ENCODE measurements around the gene B4GALNT3. TPM values are rescaled to one million over a fixed set of nuclear protein-coding genes. Genes with fewer than 3 reads are reported as not detected.

The B4GALNT3 gene
- total RNA-seq, 1 donor from 2014 or later: 67.0 TPM

DNA sequence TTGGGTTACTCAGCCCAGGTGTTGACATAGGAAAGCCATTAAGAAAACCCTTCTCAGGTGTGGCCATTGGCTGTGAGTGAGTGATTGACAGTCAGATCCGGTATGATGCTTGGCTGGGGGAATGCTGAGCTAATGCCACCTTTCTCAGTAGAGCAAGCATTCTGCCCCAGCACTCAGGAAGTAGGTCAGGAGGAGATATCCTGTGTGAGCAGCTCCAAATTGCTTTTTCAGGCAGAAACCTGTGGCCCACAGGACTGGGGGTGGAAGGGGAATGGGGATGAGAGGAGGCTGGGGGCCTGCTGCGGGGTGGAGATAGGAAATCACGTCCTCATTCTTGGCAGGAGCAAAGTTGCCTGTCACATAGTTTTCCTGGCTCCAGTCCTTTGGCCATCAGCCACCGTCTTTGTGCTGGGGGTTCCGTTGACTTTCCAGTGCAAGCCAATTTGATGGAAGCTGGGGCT is 147.8 kb downstream of the B4GALNT3 start:
- no peak overlapping the region for H3K4me3 Mint-ChIP-seq (ENCODE audit: low read depth)
- TF ChIP-seq, protein P1, sequence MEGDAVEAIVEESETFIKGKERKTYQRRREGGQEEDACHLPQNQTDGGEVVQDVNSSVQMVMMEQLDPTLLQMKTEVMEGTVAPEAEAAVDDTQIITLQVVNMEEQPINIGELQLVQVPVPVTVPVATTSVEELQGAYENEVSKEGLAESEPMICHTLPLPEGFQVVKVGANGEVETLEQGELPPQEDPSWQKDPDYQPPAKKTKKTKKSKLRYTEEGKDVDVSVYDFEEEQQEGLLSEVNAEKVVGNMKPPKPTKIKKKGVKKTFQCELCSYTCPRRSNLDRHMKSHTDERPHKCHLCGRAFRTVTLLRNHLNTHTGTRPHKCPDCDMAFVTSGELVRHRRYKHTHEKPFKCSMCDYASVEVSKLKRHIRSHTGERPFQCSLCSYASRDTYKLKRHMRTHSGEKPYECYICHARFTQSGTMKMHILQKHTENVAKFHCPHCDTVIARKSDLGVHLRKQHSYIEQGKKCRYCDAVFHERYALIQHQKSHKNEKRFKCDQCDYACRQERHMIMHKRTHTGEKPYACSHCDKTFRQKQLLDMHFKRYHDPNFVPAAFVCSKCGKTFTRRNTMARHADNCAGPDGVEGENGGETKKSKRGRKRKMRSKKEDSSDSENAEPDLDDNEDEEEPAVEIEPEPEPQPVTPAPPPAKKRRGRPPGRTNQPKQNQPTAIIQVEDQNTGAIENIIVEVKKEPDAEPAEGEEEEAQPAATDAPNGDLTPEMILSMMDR (IDR thresholded peaks at IDR 0.05; ENCODE audit: unreplicated experiment): no peak
- peaks cover 6% of the 10 kb centered on the region for H3K27me3 Mint-ChIP-seq
- no peaks in the 10 kb centered on the region for H3K9me3 Mint-ChIP-seq (ENCODE audit: low read depth)
- no peaks in the 10 kb centered on the region for H3K36me3 Mint-ChIP-seq (ENCODE audit: insufficient read depth)
- peaks cover 8% of the 10 kb centered on the region for H3K4me1 Mint-ChIP-seq (ENCODE audit: low read depth)
- no peak for DNase-seq (ENCODE audit: low spot score, unreplicated experiment)
- no peak overlapping the region for H3K27ac Mint-ChIP-seq

DNA sequence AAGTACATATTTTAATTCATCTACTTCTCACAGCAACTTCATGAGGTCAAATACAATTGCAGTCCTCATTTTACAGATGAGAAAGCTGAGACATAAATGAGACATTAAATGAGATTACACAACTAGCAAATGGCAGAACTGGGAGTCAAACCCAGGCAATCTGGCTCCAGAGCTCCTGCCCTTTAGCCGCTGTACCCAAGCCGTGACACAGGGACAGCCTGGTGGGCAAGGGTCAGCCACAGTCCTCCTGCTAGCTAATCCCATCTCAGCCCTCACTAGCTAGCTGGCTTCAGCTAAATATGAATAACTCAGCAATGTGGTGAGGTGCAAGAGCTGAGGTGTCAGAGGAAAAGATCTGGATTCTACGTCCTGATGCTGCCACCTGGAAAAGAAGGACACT is 148.7 kb downstream of the B4GALNT3 start:
- Mint-ChIP-seq H3K4me3 (ENCODE audit: low read depth) (no peak overlapping the region), H3K27me3 (peaks cover 9% of the 10 kb centered on the region), H3K4me1 (ENCODE audit: low read depth) (peaks cover 8% of the 10 kb centered on the region), H3K36me3 (ENCODE audit: insufficient read depth) (no peaks in the 10 kb centered on the region), H3K9me3 (ENCODE audit: low read depth) (no peaks in the 10 kb centered on the region), H3K27ac (no peak overlapping the region)
- DNase-seq (ENCODE audit: low spot score, unreplicated experiment): no peak
- TF ChIP-seq, protein P1 (IDR thresholded peaks at IDR 0.05; ENCODE audit: unreplicated experiment): no peak

DNA sequence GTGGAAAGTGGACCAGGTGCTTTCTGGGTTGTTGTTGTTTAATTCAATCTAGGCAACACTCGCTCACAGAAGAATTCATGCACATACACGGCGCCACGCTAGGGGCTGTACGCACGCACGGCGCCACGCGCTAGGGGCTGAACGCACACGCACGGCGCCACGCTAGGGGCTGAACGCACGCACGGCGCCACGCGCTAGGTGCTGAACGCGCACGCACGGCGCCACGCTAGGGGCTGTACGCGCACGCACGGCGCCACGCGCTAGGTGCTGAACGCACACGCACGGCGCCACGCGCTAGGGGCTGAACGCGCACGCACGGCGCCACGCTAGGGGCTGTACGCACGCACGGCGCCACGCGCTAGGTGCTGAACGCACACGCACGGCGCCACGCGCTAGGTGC is 149.2 kb downstream of the B4GALNT3 start:
- Mint-ChIP-seq H3K9me3 (ENCODE audit: low read depth) (no peaks in the 10 kb centered on the region), H3K27ac (no peak overlapping the region), H3K4me3 (ENCODE audit: low read depth) (no peak overlapping the region), H3K36me3 (ENCODE audit: insufficient read depth) (no peaks in the 10 kb centered on the region), H3K27me3 (peaks cover 9% of the 10 kb centered on the region), H3K4me1 (ENCODE audit: low read depth) (peaks cover 8% of the 10 kb centered on the region)
- no peak for DNase-seq (ENCODE audit: low spot score, unreplicated experiment)
- TF ChIP-seq, protein P1 (IDR thresholded peaks at IDR 0.05; ENCODE audit: unreplicated experiment): no peak

DNA sequence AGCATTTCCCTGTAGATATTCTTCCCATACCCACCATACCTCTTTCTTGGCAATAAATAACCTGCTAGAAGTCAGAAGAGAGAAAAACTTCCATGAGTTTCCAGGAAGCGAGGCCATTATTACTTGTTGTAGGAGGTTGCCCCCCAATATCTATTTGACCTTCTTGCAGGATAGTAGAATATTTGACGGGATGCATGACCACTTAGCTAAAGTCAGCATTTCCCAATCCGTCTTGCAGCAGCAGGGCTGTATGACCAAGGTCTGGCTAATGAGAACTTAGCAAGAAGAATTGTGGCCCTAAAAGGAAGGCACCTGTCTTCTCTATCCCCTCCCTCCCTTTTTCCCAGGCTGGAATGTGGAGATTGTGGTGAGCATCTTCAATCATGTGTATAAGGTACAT is 152.0 kb downstream of the B4GALNT3 start:
- H3K9me3 Mint-ChIP-seq (ENCODE audit: low read depth): no peaks in the 10 kb centered on the region
- TF ChIP-seq, protein P1 (IDR thresholded peaks at IDR 0.05; ENCODE audit: unreplicated experiment): no peak
- H3K4me3 Mint-ChIP-seq (ENCODE audit: low read depth): no peak overlapping the region
- peaks cover 6% of the 10 kb centered on the region for H3K4me1 Mint-ChIP-seq (ENCODE audit: low read depth)
- no peak for DNase-seq (ENCODE audit: low spot score, unreplicated experiment)
- no peak overlapping the region for H3K27ac Mint-ChIP-seq
- H3K27me3 Mint-ChIP-seq: peaks cover 16% of the 10 kb centered on the region
- no peaks in the 10 kb centered on the region for H3K36me3 Mint-ChIP-seq (ENCODE audit: insufficient read depth)

- DNase-seq (ENCODE audit: low spot score, unreplicated experiment): no peak
- Mint-ChIP-seq H3K36me3 (ENCODE audit: insufficient read depth) (no peaks in the 10 kb centered on the region), H3K9me3 (ENCODE audit: low read depth) (no peaks in the 10 kb centered on the region), H3K4me3 (ENCODE audit: low read depth) (no peak overlapping the region), H3K27ac (no peak overlapping the region), H3K27me3 (peaks cover 18% of the 10 kb centered on the region), H3K4me1 (ENCODE audit: low read depth) (peaks cover 3% of the 10 kb centered on the region)
- TF ChIP-seq, protein P1 (IDR thresholded peaks at IDR 0.05; ENCODE audit: unreplicated experiment): no peak
Observed at GRCh38 chr12:612293-612692, 152.6 kb downstream of the B4GALNT3 start.
